ENCODE data around the gene KIF17. TPM values are rescaled to one million over a fixed set of nuclear protein-coding genes. Genes with fewer than 3 reads are reported as not detected.

Gene KIF17
- total RNA-seq, 1 donor from 2014 or later, result 2.2 TPM

DNA sequence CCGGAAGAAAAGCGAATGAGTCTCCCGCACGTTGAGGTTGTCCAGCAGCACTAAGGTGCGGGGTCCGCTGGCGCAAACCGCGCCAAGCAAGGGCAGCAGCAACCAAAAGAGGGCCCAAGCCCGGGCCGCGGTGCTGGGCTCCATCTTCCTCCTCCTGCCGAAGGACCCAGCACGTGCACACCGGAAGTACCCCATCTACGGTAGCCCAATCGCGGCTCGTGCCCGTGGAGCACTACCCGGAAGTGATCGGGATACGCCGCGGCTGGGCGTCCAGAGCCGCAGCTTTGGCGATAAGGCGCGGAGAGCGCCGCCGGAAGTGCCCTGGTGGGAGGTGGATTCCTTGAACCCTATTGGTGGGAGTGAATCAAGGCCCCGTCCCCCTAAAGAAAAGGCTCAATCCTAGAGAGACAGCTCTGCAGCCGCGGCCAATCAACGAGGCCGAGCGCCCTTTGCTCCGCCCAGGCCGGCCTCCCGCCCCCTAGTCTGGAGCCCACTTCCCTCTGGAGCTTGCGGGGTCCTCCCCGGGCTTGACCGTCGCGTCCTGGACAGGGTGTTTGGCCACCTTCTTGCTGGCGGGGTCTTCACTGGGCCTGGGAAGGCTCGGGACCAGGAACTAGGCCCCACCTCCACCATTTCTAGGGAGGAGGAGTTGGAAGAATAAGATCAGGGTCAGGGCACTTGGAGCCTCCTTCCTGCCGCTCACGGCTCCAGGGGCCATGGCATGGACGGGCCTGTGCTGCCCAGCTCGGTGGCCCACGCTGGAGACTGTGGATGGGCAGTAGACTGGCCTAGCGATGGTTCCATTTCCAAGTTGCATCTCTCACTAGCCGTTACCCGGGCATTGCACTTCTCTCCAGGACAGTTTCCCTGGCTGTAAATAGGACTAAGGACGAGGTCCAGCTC lies 56.3 kb downstream of the KIF17 start, which contains the start of gene DDOST:
DDOST (minus strand) TSS at position 163 of the 903 bp plus-strand sequence; CDS start at position 144, 19 bp downstream.
- Mint-ChIP-seq H3K4me1 (ENCODE audit: low read depth, unreplicated experiment) (peaks cover 1% of the 10 kb centered on the region), H3K9me3 (ENCODE audit: unreplicated experiment) (no peaks in the 10 kb centered on the region), H3K4me3 (ENCODE audit: unreplicated experiment) (peak within 1 kb of the TSS; percentile 92), H3K27ac (ENCODE audit: unreplicated experiment) (peak within 1 kb of the TSS; percentile 91), H3K27me3 (ENCODE audit: low read depth, unreplicated experiment) (no peaks in the 10 kb centered on the region), H3K36me3 (ENCODE audit: low read depth, unreplicated experiment) (peaks cover 1% of the 10 kb centered on the region)
- Histone ChIP-seq H3K4me2 (ENCODE audit: low read length) (peak within 1 kb of the TSS; percentile 99), H2AFZ (ENCODE audit: low read depth, low read length) (peak within 1 kb of the TSS; percentile 86), H3K79me2 (ENCODE audit: insufficient read depth, low read length) (peaks cover 48% of the 10 kb centered on the region), H3K36me3 (ENCODE audit: insufficient read depth, low read length) (peaks cover 7% of the 10 kb centered on the region), H3K27ac (ENCODE audit: low read depth, low read length) (peak within 1 kb of the TSS; percentile 73), H3K4me1 (ENCODE audit: insufficient read depth, low read length) (peaks cover 13% of the 10 kb centered on the region), H4K20me1 (ENCODE audit: insufficient read depth, low read length) (peaks cover 40% of the 10 kb centered on the region), H3K9me3 (ENCODE audit: insufficient read depth, low read depth, low read length) (no peaks in the 10 kb centered on the region), H3K4me3 (ENCODE audit: insufficient read depth, low read depth, low read length) (peak within 1 kb of the TSS; percentile 92), H3K9ac (ENCODE audit: low read length) (peak within 1 kb of the TSS; percentile 93), H3K27me3 (ENCODE audit: insufficient read depth, low read length) (no peaks in the 10 kb centered on the region)
- TF ChIP-seq EZH2 (IDR thresholded peaks at IDR 0.05; ENCODE audit: insufficient read depth, low read length), result no peak
- TF ChIP-seq, protein P1, sequence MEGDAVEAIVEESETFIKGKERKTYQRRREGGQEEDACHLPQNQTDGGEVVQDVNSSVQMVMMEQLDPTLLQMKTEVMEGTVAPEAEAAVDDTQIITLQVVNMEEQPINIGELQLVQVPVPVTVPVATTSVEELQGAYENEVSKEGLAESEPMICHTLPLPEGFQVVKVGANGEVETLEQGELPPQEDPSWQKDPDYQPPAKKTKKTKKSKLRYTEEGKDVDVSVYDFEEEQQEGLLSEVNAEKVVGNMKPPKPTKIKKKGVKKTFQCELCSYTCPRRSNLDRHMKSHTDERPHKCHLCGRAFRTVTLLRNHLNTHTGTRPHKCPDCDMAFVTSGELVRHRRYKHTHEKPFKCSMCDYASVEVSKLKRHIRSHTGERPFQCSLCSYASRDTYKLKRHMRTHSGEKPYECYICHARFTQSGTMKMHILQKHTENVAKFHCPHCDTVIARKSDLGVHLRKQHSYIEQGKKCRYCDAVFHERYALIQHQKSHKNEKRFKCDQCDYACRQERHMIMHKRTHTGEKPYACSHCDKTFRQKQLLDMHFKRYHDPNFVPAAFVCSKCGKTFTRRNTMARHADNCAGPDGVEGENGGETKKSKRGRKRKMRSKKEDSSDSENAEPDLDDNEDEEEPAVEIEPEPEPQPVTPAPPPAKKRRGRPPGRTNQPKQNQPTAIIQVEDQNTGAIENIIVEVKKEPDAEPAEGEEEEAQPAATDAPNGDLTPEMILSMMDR (IDR thresholded peaks at IDR 0.05; ENCODE audit: insufficient read depth, low read depth, low read length), result peak; percentile 27
- FAIRE-seq (peak; percentile 88), DNase-seq (ENCODE audit: low read depth) (peak; percentile 96)

DNA sequence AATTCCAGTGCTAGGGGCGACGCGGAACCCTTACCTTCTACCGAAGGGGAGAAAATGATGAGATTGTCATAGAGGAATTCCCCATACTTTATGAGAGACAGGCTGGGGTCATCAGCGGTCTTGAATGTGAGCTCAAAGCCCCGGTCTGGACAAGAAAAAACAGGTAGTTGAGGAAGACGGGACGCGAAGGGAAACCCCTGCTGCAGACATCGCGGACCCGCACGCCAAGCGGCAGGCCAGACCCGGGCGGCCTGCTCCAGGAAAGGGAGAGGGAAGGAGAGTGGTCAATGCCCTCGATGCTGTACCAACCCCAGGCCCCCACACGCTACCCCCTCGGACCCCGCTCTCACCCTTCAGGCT lies 57.0 kb downstream of the KIF17 start:
- peak overlapping the region; percentile 92 for H3K4me3 Mint-ChIP-seq (ENCODE audit: unreplicated experiment)
- Histone ChIP-seq H3K4me3 (ENCODE audit: insufficient read depth, low read depth, low read length) (peak overlapping the region; percentile 92), H2AFZ (ENCODE audit: low read depth, low read length) (peak overlapping the region; percentile 81), H4K20me1 (ENCODE audit: insufficient read depth, low read length) (peaks cover 46% of the 10 kb centered on the region), H3K27me3 (ENCODE audit: insufficient read depth, low read length) (no peaks in the 10 kb centered on the region), H3K27ac (ENCODE audit: low read depth, low read length) (peak overlapping the region; percentile 54), H3K79me2 (ENCODE audit: insufficient read depth, low read length) (peaks cover 54% of the 10 kb centered on the region), H3K9ac (ENCODE audit: low read length) (peak overlapping the region; percentile 93), H3K4me1 (ENCODE audit: insufficient read depth, low read length) (peaks cover 13% of the 10 kb centered on the region), H3K9me3 (ENCODE audit: insufficient read depth, low read depth, low read length) (no peaks in the 10 kb centered on the region), H3K4me2 (ENCODE audit: low read length) (peak overlapping the region; percentile 99), H3K36me3 (ENCODE audit: insufficient read depth, low read length) (peaks cover 13% of the 10 kb centered on the region)
- FAIRE-seq (no peak), DNase-seq (ENCODE audit: low read depth) (no peak)
- no peaks in the 10 kb centered on the region for H3K9me3 Mint-ChIP-seq (ENCODE audit: unreplicated experiment)
- H3K4me1 Mint-ChIP-seq (ENCODE audit: low read depth, unreplicated experiment), result peaks cover 1% of the 10 kb centered on the region
- TF ChIP-seq EZH2 (IDR thresholded peaks at IDR 0.05; ENCODE audit: insufficient read depth, low read length), result no peak
- TF ChIP-seq, protein P1 (IDR thresholded peaks at IDR 0.05; ENCODE audit: insufficient read depth, low read depth, low read length), result no peak
- H3K27ac Mint-ChIP-seq (ENCODE audit: unreplicated experiment), result peak overlapping the region; percentile 91
- no peaks in the 10 kb centered on the region for H3K27me3 Mint-ChIP-seq (ENCODE audit: low read depth, unreplicated experiment)
- peaks cover 7% of the 10 kb centered on the region for H3K36me3 Mint-ChIP-seq (ENCODE audit: low read depth, unreplicated experiment)
